ENCODE data around the gene TGM2.

Gene TGM2

GRCh38 chr20:38209736-38210405 is 44.8 kb upstream of the TGM2 start:
- TF ChIP-seq CTCF (IDR thresholded peaks at IDR 0.05; ENCODE audit: low read depth, low read length) = no peak
- no peak overlapping the region for H3K4me3 ChIP-seq (ENCODE audit: low read depth, low read length)

- TF ChIP-seq CTCF (IDR thresholded peaks at IDR 0.05; ENCODE audit: low read depth, low read length) = no peak
- no peak overlapping the region for H3K4me3 ChIP-seq (ENCODE audit: low read depth, low read length)
Observed at GRCh38 chr20:38209054-38209675, 44.1 kb upstream of the TGM2 start.

GRCh38 chr20:38208523-38208922 is 43.5 kb upstream of the TGM2 start:
- no peak overlapping the region for H3K4me3 ChIP-seq (ENCODE audit: low read depth, low read length)
- no peak for TF ChIP-seq CTCF (IDR thresholded peaks at IDR 0.05; ENCODE audit: low read depth, low read length)

- no peak for TF ChIP-seq CTCF (IDR thresholded peaks at IDR 0.05; ENCODE audit: low read depth, low read length)
- no peak overlapping the region for H3K4me3 ChIP-seq (ENCODE audit: low read depth, low read length)
Observed at GRCh38 chr20:38208088-38208487, 43.0 kb upstream of the TGM2 start.

- H3K4me3 ChIP-seq (ENCODE audit: low read depth, low read length) = no peak overlapping the region
- no peak for TF ChIP-seq CTCF (IDR thresholded peaks at IDR 0.05; ENCODE audit: low read depth, low read length)
Observed at GRCh38 chr20:38207621-38208020, 42.6 kb upstream of the TGM2 start.

- no peak for TF ChIP-seq CTCF (IDR thresholded peaks at IDR 0.05; ENCODE audit: low read depth, low read length)
- no peak overlapping the region for H3K4me3 ChIP-seq (ENCODE audit: low read depth, low read length)
Observed at GRCh38 chr20:38205001-38205400, 39.9 kb upstream of the TGM2 start.

GRCh38 chr20:38203981-38204357 is 38.9 kb upstream of the TGM2 start:
- TF ChIP-seq CTCF (IDR thresholded peaks at IDR 0.05; ENCODE audit: low read depth, low read length) = no peak
- no peak overlapping the region for H3K4me3 ChIP-seq (ENCODE audit: low read depth, low read length)

All from WI38 (cell line).